WERI-Rb-1 (cell line): ENCODE results near the gene PON2.
A peak's percentile ranks its signal among the peaks of the same experiment; 100 is the strongest.

Experiments used
- DNase-seq: peaks from one replicate; pipeline ENCODE4 v3.0.0-alpha.2; 2020
- H3K27ac ChIP-seq: fragments of 250-450 bp; sonication (Bioruptor Pico); 2 replicates; pipeline ENCODE4 v1.5.1; 2020; ENCODE audit warnings: mild to moderate bottlenecking, moderate library complexity
- H3K27me3 ChIP-seq: fragments of 250-450 bp; sonication (Bioruptor Pico); 2 replicates; pipeline ENCODE4 v1.5.1; 2021; ENCODE audit warnings: mild to moderate bottlenecking, low read depth, moderate library complexity; ENCODE audit not compliant: insufficient read depth, severe bottlenecking
- H3K36me3 ChIP-seq: fragments of 250-450 bp; sonication (Bioruptor Pico); 2 replicates; pipeline ENCODE4 v1.5.1; 2020; ENCODE audit warnings: mild to moderate bottlenecking, moderate library complexity
- H3K4me3 ChIP-seq: 2 replicates; pipeline ENCODE4 v1.5.1; 2011; ENCODE audit warnings: low read depth, mild to moderate bottlenecking, control low read depth, low read length
- H3K9me3 ChIP-seq: fragments of 250-450 bp; sonication (Bioruptor Pico); 2 replicates; pipeline ENCODE4 v1.5.1; 2021; ENCODE audit warnings: mild to moderate bottlenecking, moderate library complexity; ENCODE audit not compliant: severe bottlenecking
- TF ChIP-seq, protein P1 (sequence below): IDR thresholded peaks from 2 replicates; pipeline ENCODE4 v1.5.1; 2011; ENCODE audit warnings: low read depth, mild to moderate bottlenecking, control low read depth, inconsistent platforms, low read length

PON2 gene

DNA sequence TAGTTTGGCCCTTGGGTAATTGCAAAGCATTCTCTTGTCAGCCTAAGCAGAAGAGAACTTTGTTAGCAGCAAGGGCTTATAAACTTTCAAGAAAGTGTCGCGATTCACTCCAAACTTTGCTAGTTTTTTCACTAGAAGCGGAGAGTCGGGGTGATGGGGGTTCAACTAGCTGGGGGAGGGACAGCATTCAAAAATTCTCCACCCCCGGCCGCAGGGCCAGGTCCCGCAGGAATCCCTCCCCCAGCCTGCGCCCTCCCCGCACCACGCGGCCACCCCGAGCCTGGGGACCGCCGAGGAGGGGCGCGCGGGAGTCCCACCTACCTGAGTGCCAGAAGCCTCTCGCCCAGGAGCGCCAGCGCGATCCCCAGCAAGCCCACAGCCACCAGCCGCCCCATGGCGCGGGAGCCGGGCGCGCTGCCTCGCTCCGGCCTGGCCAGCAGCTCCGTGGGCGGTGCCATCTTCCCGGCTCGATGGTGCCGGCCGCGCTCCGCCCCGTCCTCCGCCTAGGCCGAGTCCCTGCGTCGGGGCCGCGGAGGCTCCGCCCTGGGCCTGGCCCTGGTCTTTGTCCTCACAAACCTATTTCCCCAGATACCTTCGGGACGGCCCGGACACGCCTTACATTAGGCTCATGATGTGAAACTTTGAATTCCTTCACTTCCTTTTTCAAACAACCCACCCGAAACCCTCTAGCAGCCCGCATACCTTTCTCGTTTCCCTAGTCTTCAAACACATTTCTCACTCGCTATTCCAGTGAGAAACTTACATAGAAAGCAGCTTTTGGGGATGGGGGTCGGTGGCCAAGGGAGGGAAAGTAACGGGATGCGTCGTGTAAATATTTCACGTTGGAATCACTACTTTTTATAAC, at the start of gene PON2:
Gene PON2 (minus strand): TSS at position 472 of the 865 bp plus-strand sequence. CDS start 77 bp downstream, at position 395.
- H3K4me3 ChIP-seq = peak within 1 kb of the TSS; percentile 64
- H3K27me3 ChIP-seq = no peaks in the 10 kb centered on the region
- H3K27ac ChIP-seq = peak within 1 kb of the TSS; percentile 68
- H3K9me3 ChIP-seq = no peaks in the 10 kb centered on the region
- DNase-seq = peak; percentile 70
- no peaks in the 10 kb centered on the region for H3K36me3 ChIP-seq
- TF ChIP-seq, protein P1, sequence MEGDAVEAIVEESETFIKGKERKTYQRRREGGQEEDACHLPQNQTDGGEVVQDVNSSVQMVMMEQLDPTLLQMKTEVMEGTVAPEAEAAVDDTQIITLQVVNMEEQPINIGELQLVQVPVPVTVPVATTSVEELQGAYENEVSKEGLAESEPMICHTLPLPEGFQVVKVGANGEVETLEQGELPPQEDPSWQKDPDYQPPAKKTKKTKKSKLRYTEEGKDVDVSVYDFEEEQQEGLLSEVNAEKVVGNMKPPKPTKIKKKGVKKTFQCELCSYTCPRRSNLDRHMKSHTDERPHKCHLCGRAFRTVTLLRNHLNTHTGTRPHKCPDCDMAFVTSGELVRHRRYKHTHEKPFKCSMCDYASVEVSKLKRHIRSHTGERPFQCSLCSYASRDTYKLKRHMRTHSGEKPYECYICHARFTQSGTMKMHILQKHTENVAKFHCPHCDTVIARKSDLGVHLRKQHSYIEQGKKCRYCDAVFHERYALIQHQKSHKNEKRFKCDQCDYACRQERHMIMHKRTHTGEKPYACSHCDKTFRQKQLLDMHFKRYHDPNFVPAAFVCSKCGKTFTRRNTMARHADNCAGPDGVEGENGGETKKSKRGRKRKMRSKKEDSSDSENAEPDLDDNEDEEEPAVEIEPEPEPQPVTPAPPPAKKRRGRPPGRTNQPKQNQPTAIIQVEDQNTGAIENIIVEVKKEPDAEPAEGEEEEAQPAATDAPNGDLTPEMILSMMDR = no peak

DNA sequence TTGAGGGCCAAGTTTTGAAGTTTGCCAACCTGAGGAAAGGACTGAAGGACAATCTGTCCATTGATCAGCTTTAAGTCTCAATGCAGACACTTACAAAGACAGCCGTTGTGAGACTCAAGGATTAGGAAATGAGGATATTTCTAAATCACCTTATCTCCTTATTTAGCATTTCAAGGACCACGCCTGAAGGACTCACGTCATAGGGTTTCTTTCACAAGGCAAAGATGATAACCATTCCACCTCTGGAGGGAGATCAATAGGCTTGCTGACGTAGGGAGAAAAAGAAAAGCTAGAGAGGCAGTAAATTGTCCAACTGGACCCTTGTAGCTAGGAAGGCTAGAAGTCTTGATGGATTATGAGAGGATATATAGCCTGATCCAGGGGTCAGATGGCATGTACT, 47.6 kb upstream of the PON2 start:
- Histone ChIP-seq H3K36me3 (no peaks in the 10 kb centered on the region), H3K27me3 (no peaks in the 10 kb centered on the region), H3K9me3 (no peaks in the 10 kb centered on the region), H3K4me3 (no peak overlapping the region), H3K27ac (no peak overlapping the region)
- DNase-seq = no peak
- TF ChIP-seq, protein P1 = no peak

DNA sequence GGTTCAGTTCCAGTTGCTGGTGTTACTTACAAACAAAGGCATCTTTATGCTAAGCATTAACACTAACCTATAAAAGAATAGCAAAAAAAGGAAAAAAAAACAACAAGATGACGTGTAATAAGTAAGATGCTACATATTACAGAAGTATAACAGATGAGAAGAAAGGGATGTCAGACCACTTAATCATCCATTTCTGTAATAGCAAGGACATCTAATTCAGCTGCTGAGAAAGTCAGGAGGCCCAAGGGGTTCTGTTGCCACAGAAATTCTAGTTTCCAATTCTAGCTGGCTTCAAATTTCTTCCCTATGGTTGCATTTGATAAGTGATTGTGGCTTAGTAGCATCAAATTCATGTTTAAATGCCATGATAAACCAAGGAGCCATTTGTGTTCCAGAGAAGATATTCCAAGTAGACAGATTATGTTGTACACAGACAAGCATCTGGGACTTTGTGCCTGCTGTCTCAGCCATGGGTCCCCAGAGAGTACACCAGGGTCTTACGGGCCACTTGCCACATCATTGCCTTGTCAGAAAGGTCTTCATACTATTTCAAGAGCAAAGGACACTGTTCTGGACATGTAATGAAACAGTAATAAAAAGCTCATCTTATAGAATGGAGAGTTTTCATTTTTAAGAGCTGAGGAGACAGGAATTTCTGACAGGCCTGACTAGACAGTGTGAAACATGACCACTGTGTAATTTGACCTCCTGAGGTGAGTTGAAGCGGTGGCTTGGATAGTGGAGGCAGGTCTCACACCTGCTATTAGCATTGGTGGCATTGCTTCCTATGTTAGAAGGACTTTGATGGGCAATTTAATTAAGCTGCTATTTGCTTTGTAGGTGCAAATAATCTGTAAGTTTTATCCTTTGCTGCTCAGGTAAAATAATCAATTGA, 46.7 kb upstream of the PON2 start:
- Histone ChIP-seq H3K27ac (peak overlapping the region; percentile 0; the same call in 1 of the 2 replicates), H3K9me3 (no peaks in the 10 kb centered on the region), H3K4me3 (no peak overlapping the region), H3K36me3 (no peaks in the 10 kb centered on the region), H3K27me3 (no peaks in the 10 kb centered on the region)
- DNase-seq = no peak
- TF ChIP-seq, protein P1 = no peak

DNA sequence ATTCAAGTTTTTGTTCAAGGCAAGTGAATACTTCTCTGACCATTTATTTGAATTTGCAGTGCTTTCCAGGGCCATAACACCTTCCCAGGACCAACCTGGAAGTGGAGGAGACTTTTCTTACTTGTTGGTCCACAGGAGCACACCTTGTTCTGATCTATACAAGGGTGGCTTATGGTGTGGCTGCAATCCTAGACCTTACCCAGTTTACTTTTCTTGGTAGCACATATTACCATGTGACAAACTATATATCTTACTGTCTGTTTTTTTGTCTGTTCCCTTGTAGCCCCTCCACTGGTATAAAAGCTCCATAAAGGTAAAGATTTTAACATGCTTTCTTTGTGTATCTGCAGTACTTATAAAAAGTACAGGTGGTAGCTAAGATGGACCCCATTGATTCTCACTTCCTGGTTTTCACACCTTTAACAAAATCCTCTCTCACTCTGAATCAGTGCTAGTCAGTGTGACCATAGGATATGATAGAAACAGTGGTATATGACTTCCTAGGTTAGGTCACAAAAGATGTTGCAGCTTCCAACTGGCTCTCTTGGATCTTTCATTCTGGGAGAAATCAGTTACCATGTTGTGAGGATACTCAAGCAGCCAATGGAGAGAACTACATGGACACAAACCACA, 45.3 kb upstream of the PON2 start:
- TF ChIP-seq, protein P1 = no peak
- Histone ChIP-seq H3K9me3 (no peaks in the 10 kb centered on the region), H3K27me3 (no peaks in the 10 kb centered on the region), H3K27ac (no peak overlapping the region), H3K36me3 (no peaks in the 10 kb centered on the region), H3K4me3 (no peak overlapping the region)
- no peak for DNase-seq

DNA sequence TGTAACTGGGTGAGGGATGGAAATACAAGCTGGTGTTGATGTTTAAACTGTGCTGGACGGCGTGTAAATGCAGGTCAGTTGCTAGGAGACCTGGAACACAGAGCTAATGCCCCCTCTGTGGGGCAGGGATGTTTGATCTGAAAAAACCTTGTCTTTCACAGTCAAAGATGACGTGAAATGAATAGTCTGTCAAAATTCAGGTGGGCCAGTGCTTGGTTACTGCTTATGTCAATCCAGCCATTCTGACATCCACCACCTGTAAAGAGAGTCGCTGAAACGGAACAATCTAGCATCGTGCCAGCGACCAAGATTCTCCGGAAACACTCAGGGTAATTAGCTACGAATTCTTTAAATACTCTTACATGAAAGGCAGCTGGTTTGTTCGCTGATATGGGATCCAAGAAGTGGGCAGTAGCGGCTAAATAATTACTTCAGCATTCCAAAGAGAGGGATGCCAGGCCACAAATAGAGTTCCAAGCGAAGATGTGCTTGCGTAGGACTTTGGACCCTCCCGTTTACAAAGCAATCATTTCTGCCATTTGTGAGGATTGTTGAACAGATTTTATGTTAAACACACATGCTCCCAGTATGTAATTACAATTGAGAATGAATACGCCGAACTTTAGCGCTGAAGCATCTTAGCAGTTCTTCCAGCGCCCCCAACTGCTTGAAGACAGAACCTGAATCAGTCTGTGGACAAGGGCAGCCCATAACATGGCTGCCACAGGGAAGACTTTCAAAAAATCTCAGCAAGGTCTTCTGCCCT, 43.6 kb upstream of the PON2 start:
- peak; percentile 34 for DNase-seq
- Histone ChIP-seq H3K27me3 (no peaks in the 10 kb centered on the region), H3K4me3 (no peak overlapping the region), H3K27ac (no peak overlapping the region), H3K9me3 (no peaks in the 10 kb centered on the region), H3K36me3 (no peaks in the 10 kb centered on the region)
- TF ChIP-seq, protein P1 = 0 out of 2 replicates have a peak, but pooled peaks have one; percentile 12
